RPMI8226 (cell line): ENCODE results near the gene ATP6V0B.

Source experiments
- DNase-seq: peaks from one replicate; pipeline ENCODE4 v3.0.0-alpha.2; 2015

The ATP6V0B gene

GRCh38 chr1:43974443-43975248 lies at the start of gene ATP6V0B:
Gene ATP6V0B, plus strand, starts transcription at chr1:43974960. Its CDS starts 81 bp downstream, at chr1:43975041.
- peak; percentile 99 for DNase-seq

GRCh38 chr1:43925846-43926245 lies 48.9 kb upstream of the ATP6V0B start:
- DNase-seq = no peak

GRCh38 chr1:43930168-43930948 lies 44.4 kb upstream of the ATP6V0B start:
- peak; percentile 53 for DNase-seq

GRCh38 chr1:43930949-43931275 lies 43.8 kb upstream of the ATP6V0B start:
- DNase-seq = no peak

- no peak for DNase-seq
These were observed 42.8 kb upstream of the ATP6V0B start for GRCh38 chr1:43931711-43932660.

- DNase-seq = no peak
These were observed 41.9 kb upstream of the ATP6V0B start for GRCh38 chr1:43932786-43933385.

GRCh38 chr1:43933386-43934100 lies 41.2 kb upstream of the ATP6V0B start, which contains the start of gene ARTN:
Gene ARTN, plus strand, starts transcription at chr1:43933801. Its CDS starts 1,856 bp downstream, at chr1:43935657.
- DNase-seq = no peak

GRCh38 chr1:43934101-43934985 lies 40.4 kb upstream of the ATP6V0B start:
- peak; percentile 85 for DNase-seq

GRCh38 chr1:43934986-43935324 lies 39.8 kb upstream of the ATP6V0B start:
- no peak for DNase-seq

GRCh38 chr1:43935711-43936427 lies 38.9 kb upstream of the ATP6V0B start:
- no peak for DNase-seq

- DNase-seq = no peak
These were observed 38.2 kb upstream of the ATP6V0B start for GRCh38 chr1:43936431-43937151.

GRCh38 chr1:43937179-43937865 lies 37.4 kb upstream of the ATP6V0B start:
- no peak for DNase-seq

GRCh38 chr1:43938383-43938782 lies 36.4 kb upstream of the ATP6V0B start:
- no peak for DNase-seq

- no peak for DNase-seq
These were observed 35.7 kb upstream of the ATP6V0B start for GRCh38 chr1:43938892-43939587.

GRCh38 chr1:43942411-43942810 lies 32.3 kb upstream of the ATP6V0B start:
- no peak for DNase-seq

GRCh38 chr1:43944860-43945259 lies 29.9 kb upstream of the ATP6V0B start:
- no peak for DNase-seq

- DNase-seq = no peak
These were observed 29.0 kb upstream of the ATP6V0B start for GRCh38 chr1:43945674-43946235.
